Activated B cell treated with CpG ODN at 0.5 μM for 24 hours (primary cell): ENCODE data around the gene C1QA. TPM values are rescaled to one million over a fixed set of nuclear protein-coding genes. Genes with fewer than 3 reads are reported as not detected.

Source experiments
- ATAC-seq: fragments of 200-7000 bp; cut with Tn5 transposase; one replicate; pipeline ENCODE4 v1.10.0; 2021; ENCODE audit warnings: low read depth, mild to moderate bottlenecking, moderate library complexity
- CTCF ChIA-PET: fragments of 350-600 bp; sonication (Branson Sonifier 250); formaldehyde crosslinking; loops from one replicate; lab custom pipeline; 2021; ENCODE audit warnings: antibody characterized with exemption; lab: Charles Lee
- POLR2A ChIA-PET: fragments of 350-600 bp; sonication (Branson Sonifier 250); formaldehyde crosslinking; loops from one replicate; lab custom pipeline; 2021; ENCODE audit warnings: antibody characterized with exemption; lab: Charles Lee
- DNase-seq: peaks from one replicate; pipeline ENCODE4 v3.0.0; 2022
- H3K27ac Mint-ChIP-seq: one replicate; pipeline ENCODE4 v1.8.0; 2020; ENCODE audit warnings: mixed read lengths
- H3K27me3 Mint-ChIP-seq: one replicate; pipeline ENCODE4 v1.8.0; 2021; ENCODE audit warnings: mixed read lengths
- H3K36me3 Mint-ChIP-seq: one replicate; pipeline ENCODE4 v1.8.0; 2021; ENCODE audit warnings: low read depth, mixed read lengths
- H3K4me1 Mint-ChIP-seq: one replicate; pipeline ENCODE4 v1.8.0; 2021; ENCODE audit warnings: mixed read lengths
- H3K4me3 Mint-ChIP-seq: one replicate; pipeline ENCODE4 v1.8.0; 2020; ENCODE audit warnings: mild to moderate bottlenecking, mixed read lengths
- H3K9me3 Mint-ChIP-seq: one replicate; pipeline ENCODE4 v1.8.0; 2020; ENCODE audit warnings: mixed read lengths
- intact Hi-C: fragments of 100-400 bp; cut with micrococcal nuclease; formaldehyde crosslinking; loops from one replicate; pipeline ENCODE4 v1.15.1; 2024
- total RNA-seq: library from RNA; stranded (reverse); gene quantifications from 2 replicates; pipeline ENCODE4 v1.2.3, GENCODE V29; 2022
- TF ChIP-seq, protein P1 (sequence below): fragments of 200-600 bp; IDR thresholded peaks from one replicate; pipeline ENCODE4 v1.8.0; 2022; ENCODE audit warnings: antibody characterized with exemption, mild to moderate bottlenecking

C1QA gene
- total RNA-seq, 1 donor from 2014 or later, result not detected

GRCh38 chr1:22606161-22606560 lies 30.3 kb upstream of the C1QA start:
- intact Hi-C loops, result no loop called here
- H3K36me3 Mint-ChIP-seq, result no peaks in the 10 kb centered on the region
- H3K9me3 Mint-ChIP-seq, result no peaks in the 10 kb centered on the region
- ATAC-seq (no peak), DNase-seq (no peak)
- ChIA-PET POLR2A (no interaction called here), CTCF (no interaction called here)
- H3K4me3 Mint-ChIP-seq, result no peak overlapping the region
- no peak overlapping the region for H3K27ac Mint-ChIP-seq
- TF ChIP-seq, protein P1, sequence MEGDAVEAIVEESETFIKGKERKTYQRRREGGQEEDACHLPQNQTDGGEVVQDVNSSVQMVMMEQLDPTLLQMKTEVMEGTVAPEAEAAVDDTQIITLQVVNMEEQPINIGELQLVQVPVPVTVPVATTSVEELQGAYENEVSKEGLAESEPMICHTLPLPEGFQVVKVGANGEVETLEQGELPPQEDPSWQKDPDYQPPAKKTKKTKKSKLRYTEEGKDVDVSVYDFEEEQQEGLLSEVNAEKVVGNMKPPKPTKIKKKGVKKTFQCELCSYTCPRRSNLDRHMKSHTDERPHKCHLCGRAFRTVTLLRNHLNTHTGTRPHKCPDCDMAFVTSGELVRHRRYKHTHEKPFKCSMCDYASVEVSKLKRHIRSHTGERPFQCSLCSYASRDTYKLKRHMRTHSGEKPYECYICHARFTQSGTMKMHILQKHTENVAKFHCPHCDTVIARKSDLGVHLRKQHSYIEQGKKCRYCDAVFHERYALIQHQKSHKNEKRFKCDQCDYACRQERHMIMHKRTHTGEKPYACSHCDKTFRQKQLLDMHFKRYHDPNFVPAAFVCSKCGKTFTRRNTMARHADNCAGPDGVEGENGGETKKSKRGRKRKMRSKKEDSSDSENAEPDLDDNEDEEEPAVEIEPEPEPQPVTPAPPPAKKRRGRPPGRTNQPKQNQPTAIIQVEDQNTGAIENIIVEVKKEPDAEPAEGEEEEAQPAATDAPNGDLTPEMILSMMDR, result no peak
- H3K4me1 Mint-ChIP-seq, result no peaks in the 10 kb centered on the region
- H3K27me3 Mint-ChIP-seq, result peaks cover 36% of the 10 kb centered on the region

GRCh38 chr1:22607154-22607553 lies 29.3 kb upstream of the C1QA start:
- Mint-ChIP-seq H3K9me3 (no peaks in the 10 kb centered on the region), H3K27ac (no peak overlapping the region), H3K27me3 (peaks cover 41% of the 10 kb centered on the region), H3K4me1 (no peaks in the 10 kb centered on the region), H3K36me3 (no peaks in the 10 kb centered on the region), H3K4me3 (no peak overlapping the region)
- intact Hi-C loops, result no loop called here
- POLR2A ChIA-PET, result no interaction called here
- CTCF ChIA-PET, result no interaction called here
- TF ChIP-seq, protein P1, result no peak
- DNase-seq (no peak), ATAC-seq (no peak)

DNA sequence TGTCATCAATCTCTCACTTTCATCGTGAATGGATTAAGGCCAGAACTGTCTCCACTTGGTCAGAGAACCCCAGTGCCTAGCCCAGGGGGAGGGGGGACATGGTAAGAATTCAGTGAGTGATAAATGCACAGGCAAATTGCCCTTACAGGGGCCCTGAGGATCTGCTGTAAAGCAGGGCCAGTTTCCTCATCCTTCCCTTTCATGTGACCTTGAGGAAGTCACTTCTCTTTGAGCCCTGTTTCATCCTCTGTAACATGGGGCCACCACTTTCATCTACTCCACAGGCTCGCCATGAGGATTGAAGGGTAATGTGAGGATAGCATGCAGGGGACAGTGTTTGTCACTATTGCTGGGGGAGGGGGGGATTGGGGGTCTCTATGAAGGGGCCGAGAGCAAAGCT lies 28.1 kb upstream of the C1QA start:
- DNase-seq, result no peak
- intact Hi-C loops, result no loop called here
- no peaks in the 10 kb centered on the region for H3K9me3 Mint-ChIP-seq
- H3K27me3 Mint-ChIP-seq, result peaks cover 39% of the 10 kb centered on the region
- POLR2A ChIA-PET, result no interaction called here
- H3K4me3 Mint-ChIP-seq, result no peak overlapping the region
- H3K4me1 Mint-ChIP-seq, result no peaks in the 10 kb centered on the region
- TF ChIP-seq, protein P1, result no peak
- H3K27ac Mint-ChIP-seq, result no peak overlapping the region
- CTCF ChIA-PET, result no interaction called here
- no peaks in the 10 kb centered on the region for H3K36me3 Mint-ChIP-seq
- ATAC-seq, result no peak

- DNase-seq (no peak), ATAC-seq (no peak)
- CTCF ChIA-PET, result no interaction called here
- POLR2A ChIA-PET, result no interaction called here
- Mint-ChIP-seq H3K9me3 (no peaks in the 10 kb centered on the region), H3K27me3 (peaks cover 36% of the 10 kb centered on the region), H3K27ac (no peak overlapping the region), H3K36me3 (no peaks in the 10 kb centered on the region), H3K4me1 (no peaks in the 10 kb centered on the region), H3K4me3 (no peak overlapping the region)
- TF ChIP-seq, protein P1, result no peak
- intact Hi-C loops, result no loop called here
Observed at GRCh38 chr1:22609291-22609690, 27.1 kb upstream of the C1QA start.

DNA sequence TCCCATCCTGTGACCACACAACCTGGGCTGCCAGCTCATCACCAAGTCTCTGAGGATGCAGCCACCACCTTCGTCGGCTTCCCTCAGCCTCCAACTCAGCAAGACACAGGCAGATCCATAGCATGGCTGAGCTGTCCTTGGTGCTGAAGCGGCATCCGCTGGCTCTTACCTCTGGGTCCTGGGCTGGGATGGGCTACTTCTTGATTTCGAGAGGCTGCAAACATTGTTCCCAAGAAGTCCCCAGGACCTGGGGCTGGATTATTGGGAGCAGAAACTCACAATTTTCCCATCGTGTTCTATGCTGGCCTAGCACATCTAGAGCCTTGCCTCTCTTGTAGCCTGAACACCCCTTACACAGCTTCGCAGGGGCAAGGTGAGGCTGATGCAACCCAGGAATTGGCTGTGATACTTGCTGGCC lies 24.9 kb upstream of the C1QA start:
- DNase-seq, result no peak
- no peak overlapping the region for H3K4me3 Mint-ChIP-seq
- TF ChIP-seq, protein P1, result no peak
- no peaks in the 10 kb centered on the region for H3K4me1 Mint-ChIP-seq
- peaks cover 29% of the 10 kb centered on the region for H3K27me3 Mint-ChIP-seq
- POLR2A ChIA-PET, result no interaction called here
- H3K27ac Mint-ChIP-seq, result no peak overlapping the region
- no peaks in the 10 kb centered on the region for H3K9me3 Mint-ChIP-seq
- no peak for ATAC-seq
- intact Hi-C loops, result no loop called here
- H3K36me3 Mint-ChIP-seq, result no peaks in the 10 kb centered on the region
- CTCF ChIA-PET, result no interaction called here
